ENCODE results near the gene SPATA1. TPM values are rescaled to one million over a fixed set of nuclear protein-coding genes. Genes with fewer than 3 reads are reported as not detected.

The SPATA1 gene
- total and polyA plus RNA-seq, 2 donors (not counting 1 experiment from before 2014, with no cell fraction given), result 0.73 to 8.6 TPM

DNA sequence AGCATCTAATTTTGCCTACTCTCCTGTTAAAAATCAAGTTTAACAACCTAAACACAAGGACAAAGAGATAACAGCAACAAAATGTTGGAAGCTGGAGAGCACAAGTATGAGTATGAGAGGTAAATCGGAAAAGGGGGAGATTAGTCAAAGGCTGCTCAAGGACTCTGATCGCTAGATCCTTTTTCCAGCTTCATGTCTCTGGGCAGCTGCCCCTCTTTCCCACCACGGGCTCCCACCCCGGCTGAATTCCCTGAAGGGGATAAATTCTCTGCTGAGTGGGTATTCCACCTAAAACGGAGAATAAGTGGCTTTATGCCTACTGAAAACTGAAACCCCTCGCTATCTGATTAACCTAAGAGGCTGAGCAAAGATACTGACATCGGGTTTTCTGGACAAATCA, 68.8 kb downstream of the SPATA1 start:
- ChIA-PET CTCF (interaction anchor here (1.2 to 2.5 kb wide), 3 partner anchors 8 to 197 kb away, joined by 3 to 11 read pairs (median 6); partner anchors contain the start of genes GNG5 and SPATA1), POLR2A (interaction anchor here (3.4 kb wide), 1 partner anchor 69 kb away, joined by 41 read pairs; the partner anchor contains the start of genes GNG5 and SPATA1)
- DNase-seq, result no peak
- Histone ChIP-seq H3K27me3 (replicated peaks in 1 of 4; ENCODE audit: control extremely low read depth in 1 of 4, control insufficient read depth in 3 of 4, insufficient read depth in 4 of 4, low read length in 3 of 4) (no peaks in the 10 kb centered on the region), H2AFZ (ENCODE audit: insufficient read depth, low read depth, low read length, poor library complexity, severe bottlenecking) (peak overlapping the region; percentile 78), H4K20me1 (ENCODE audit: control insufficient read depth, insufficient read depth, low read length, poor library complexity, severe bottlenecking) (no peaks in the 10 kb centered on the region), H3K4me1 (ENCODE audit: control insufficient read depth in 2 of 2, insufficient read depth in 2 of 2, low read length in 2 of 2) (peaks cover 26% of the 10 kb centered on the region in 2 donors), H3K4me3 (ENCODE audit: control extremely low read depth in 1 of 5, extremely low read depth in 1 of 5, insufficient read depth in 1 of 5, low read depth in 2 of 5, low read length in 4 of 5) (peak overlapping the region; percentile 50 to 78 (median 63)), H3K4me2 (replicated peaks; ENCODE audit: low read depth, low read length, poor library complexity, severe bottlenecking) (peak overlapping the region; percentile 91), H3K27ac (ENCODE audit: low read length in 2 of 2) (peak overlapping the region; percentile 72 to 83), H3K9ac (ENCODE audit: low read length) (peak overlapping the region; percentile 57), H3K9me3 (ENCODE audit: control extremely low read depth in 1 of 3, control insufficient read depth in 2 of 3, insufficient read depth in 1 of 3, low read length in 2 of 3) (no peaks in the 10 kb centered on the region), H3K36me3 (replicated peaks in 1 of 2; ENCODE audit: control extremely low read depth in 1 of 2, control insufficient read depth in 1 of 2, extremely low read depth in 1 of 2, insufficient read depth in 2 of 2, low read length in 1 of 2) (peaks cover 5 to 7% of the 10 kb centered on the region in 2 experiments), H3K79me2 (ENCODE audit: control insufficient read depth, insufficient read depth, low read length) (peaks cover 23% of the 10 kb centered on the region)
- Mint-ChIP-seq H3K27ac (peak overlapping the region; percentile 100), H3K4me1 (peaks cover 43% of the 10 kb centered on the region), H3K4me3 (peak overlapping the region; percentile 100), H3K9me3 (ENCODE audit: insufficient read depth) (no peaks in the 10 kb centered on the region), H3K27me3 (no peaks in the 10 kb centered on the region)
- TF ChIP-seq, protein P1, sequence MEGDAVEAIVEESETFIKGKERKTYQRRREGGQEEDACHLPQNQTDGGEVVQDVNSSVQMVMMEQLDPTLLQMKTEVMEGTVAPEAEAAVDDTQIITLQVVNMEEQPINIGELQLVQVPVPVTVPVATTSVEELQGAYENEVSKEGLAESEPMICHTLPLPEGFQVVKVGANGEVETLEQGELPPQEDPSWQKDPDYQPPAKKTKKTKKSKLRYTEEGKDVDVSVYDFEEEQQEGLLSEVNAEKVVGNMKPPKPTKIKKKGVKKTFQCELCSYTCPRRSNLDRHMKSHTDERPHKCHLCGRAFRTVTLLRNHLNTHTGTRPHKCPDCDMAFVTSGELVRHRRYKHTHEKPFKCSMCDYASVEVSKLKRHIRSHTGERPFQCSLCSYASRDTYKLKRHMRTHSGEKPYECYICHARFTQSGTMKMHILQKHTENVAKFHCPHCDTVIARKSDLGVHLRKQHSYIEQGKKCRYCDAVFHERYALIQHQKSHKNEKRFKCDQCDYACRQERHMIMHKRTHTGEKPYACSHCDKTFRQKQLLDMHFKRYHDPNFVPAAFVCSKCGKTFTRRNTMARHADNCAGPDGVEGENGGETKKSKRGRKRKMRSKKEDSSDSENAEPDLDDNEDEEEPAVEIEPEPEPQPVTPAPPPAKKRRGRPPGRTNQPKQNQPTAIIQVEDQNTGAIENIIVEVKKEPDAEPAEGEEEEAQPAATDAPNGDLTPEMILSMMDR (IDR thresholded peaks at IDR 0.05), result no peak
- TF ChIP-seq EZH2 (IDR thresholded peaks at IDR 0.05; ENCODE audit: borderline replicate concordance, insufficient read depth, low read depth, low read length, poor library complexity, severe bottlenecking), result no peak
- intact Hi-C loops (cut with micrococcal nuclease), result loop anchor here (1.0 to 5.0 kb wide), 8 partner anchors 45 to 701 kb away; partner anchors contain the start of genes BCL10, GNG5, PRKACB and RPF1
- ATAC-seq (ENCODE audit: low read depth), result no peak
- 87% methylated on average over 2 of the region's 7 CpGs for WGBS (ENCODE audit: insufficient coverage)

DNA sequence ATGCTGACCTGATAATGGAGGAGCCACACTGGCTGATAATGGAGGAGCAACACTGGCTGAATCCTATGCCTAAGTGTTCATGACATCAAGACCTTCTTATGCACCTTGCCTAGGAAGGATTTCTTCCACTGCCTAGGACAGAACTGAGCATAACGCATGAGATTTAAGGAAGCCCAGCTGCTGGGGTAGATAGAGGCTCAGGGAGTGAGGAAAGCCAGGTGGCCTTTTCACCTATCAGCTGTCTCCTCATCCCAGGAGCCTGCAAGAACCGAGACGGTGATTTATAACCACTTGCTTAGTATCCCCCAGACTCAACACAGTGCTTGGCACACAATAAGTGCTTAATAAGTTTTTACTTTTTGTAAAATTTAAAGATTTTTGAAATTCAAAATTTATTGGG, 75.5 kb downstream of the SPATA1 start:
- Mint-ChIP-seq H3K27me3 (no peaks in the 10 kb centered on the region), H3K4me1 (peaks cover 23% of the 10 kb centered on the region), H3K9me3 (ENCODE audit: insufficient read depth) (no peaks in the 10 kb centered on the region), H3K27ac (no peak overlapping the region), H3K4me3 (no peak overlapping the region)
- Histone ChIP-seq H3K36me3 (replicated peaks in 1 of 2; ENCODE audit: control extremely low read depth in 1 of 2, control insufficient read depth in 1 of 2, extremely low read depth in 1 of 2, insufficient read depth in 2 of 2, low read length in 1 of 2) (no peaks in the 10 kb centered on the region), H3K79me2 (ENCODE audit: control insufficient read depth, insufficient read depth, low read length) (no peaks in the 10 kb centered on the region), H3K27ac (ENCODE audit: low read length in 2 of 2) (no peak overlapping the region), H3K9ac (ENCODE audit: low read length) (no peak overlapping the region), H3K4me3 (ENCODE audit: control extremely low read depth in 1 of 5, extremely low read depth in 1 of 5, insufficient read depth in 1 of 5, low read depth in 2 of 5, low read length in 4 of 5) (no peak overlapping the region), H3K27me3 (replicated peaks in 1 of 4; ENCODE audit: control extremely low read depth in 1 of 4, control insufficient read depth in 3 of 4, insufficient read depth in 4 of 4, low read length in 3 of 4) (no peaks in the 10 kb centered on the region), H3K4me2 (replicated peaks; ENCODE audit: low read depth, low read length, poor library complexity, severe bottlenecking) (no peak overlapping the region), H3K4me1 (ENCODE audit: control insufficient read depth in 2 of 2, insufficient read depth in 2 of 2, low read length in 2 of 2) (peaks cover 20 to 22% of the 10 kb centered on the region in 2 donors), H3K9me3 (ENCODE audit: control extremely low read depth in 1 of 3, control insufficient read depth in 2 of 3, insufficient read depth in 1 of 3, low read length in 2 of 3) (peaks cover 0 to 10% (median 3%) of the 10 kb centered on the region in 3 donors), H2AFZ (ENCODE audit: insufficient read depth, low read depth, low read length, poor library complexity, severe bottlenecking) (no peak overlapping the region), H4K20me1 (ENCODE audit: control insufficient read depth, insufficient read depth, low read length, poor library complexity, severe bottlenecking) (no peaks in the 10 kb centered on the region)
- intact Hi-C loops (cut with micrococcal nuclease), result no loop called here
- TF ChIP-seq, protein P1 (IDR thresholded peaks at IDR 0.05), result no peak
- TF ChIP-seq EZH2 (IDR thresholded peaks at IDR 0.05; ENCODE audit: borderline replicate concordance, insufficient read depth, low read depth, low read length, poor library complexity, severe bottlenecking), result no peak
- ChIA-PET POLR2A (no interaction called here), CTCF (no interaction called here)
- WGBS (ENCODE audit: insufficient coverage), result no CpG with 5 or more reads among the region's 3 CpGs
- ATAC-seq (ENCODE audit: low read depth) (no peak), DNase-seq (no peak)

All from B cell (primary cell).